ES-I3 (cell line): ENCODE data around the gene VIPR2.

Experiments used
- H3K36me3 ChIP-seq: 2 replicates; pipeline ENCODE4 v1.6.1; 2013; ENCODE audit warnings: mild to moderate bottlenecking, low read length, control low read depth, moderate library complexity; ENCODE audit not compliant: insufficient read depth
- H3K4me1 ChIP-seq: 2 replicates; pipeline ENCODE4 v1.6.1; 2013; ENCODE audit warnings: mild to moderate bottlenecking, control low read depth, low read length; ENCODE audit not compliant: insufficient read depth
- H3K9ac ChIP-seq: 2 replicates; pipeline ENCODE4 v1.6.1; 2013; ENCODE audit warnings: low read depth, mild to moderate bottlenecking, low read length, moderate library complexity
- H3K9me3 ChIP-seq: 2 replicates; pipeline ENCODE4 v1.6.1; 2013; ENCODE audit warnings: mild to moderate bottlenecking, low read length, moderate library complexity; ENCODE audit not compliant: control insufficient read depth, insufficient read depth

VIPR2 gene

DNA sequence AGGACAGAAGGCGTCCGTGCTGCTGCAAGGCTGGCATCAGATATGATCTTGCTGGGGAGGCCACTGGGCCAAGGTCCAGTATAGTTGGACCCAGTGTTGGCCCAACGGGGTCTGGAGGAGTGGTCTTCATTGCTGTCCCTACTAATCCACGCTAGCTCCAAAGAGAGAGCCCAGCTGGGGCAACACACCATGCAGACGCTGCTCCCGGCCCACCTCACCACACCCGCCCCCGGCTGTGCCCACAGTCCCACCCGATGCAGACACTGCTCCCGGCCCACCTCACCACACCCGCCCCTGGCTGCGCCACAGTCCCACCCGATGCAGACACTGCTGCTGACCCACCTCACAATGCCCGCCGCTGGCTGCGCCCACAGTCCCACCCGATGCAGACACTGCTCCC is 121.5 kb downstream of the VIPR2 start:
- Histone ChIP-seq H3K36me3 (no peaks in the 10 kb centered on the region), H3K9me3 (no peaks in the 10 kb centered on the region), H3K9ac (no peak overlapping the region), H3K4me1 (peaks cover 12% of the 10 kb centered on the region)

- peaks cover 9% of the 10 kb centered on the region for H3K4me1 ChIP-seq
- H3K9me3 ChIP-seq = no peaks in the 10 kb centered on the region
These were observed 122.3 kb downstream of the VIPR2 start for GRCh38 chr7:159022238-159022993.

DNA sequence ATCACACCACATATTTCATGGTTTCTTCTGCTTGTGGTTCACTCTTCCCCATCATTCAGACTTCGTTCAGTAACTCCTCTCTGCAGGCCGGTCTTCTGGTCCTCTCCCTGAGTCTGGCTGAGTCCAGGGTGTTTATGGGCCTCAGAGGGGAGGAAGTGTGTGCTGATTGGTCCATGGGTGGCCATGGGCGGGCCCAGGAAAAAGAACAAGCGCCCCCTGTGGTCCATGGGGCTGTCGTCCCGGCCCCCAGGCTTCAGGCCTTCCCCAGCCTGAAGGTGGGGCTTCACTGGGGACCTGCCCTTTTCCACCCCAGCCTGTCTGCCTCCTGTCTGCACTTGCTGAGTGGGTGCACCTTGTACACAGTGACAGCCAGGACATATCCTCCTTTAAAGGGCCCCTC is 123.7 kb downstream of the VIPR2 start:
- H3K4me1 ChIP-seq = peaks cover 3% of the 10 kb centered on the region; the same call in 1 of the 2 replicates
- H3K36me3 ChIP-seq = no peaks in the 10 kb centered on the region
- H3K9ac ChIP-seq = no peak overlapping the region
- H3K9me3 ChIP-seq = no peaks in the 10 kb centered on the region

More at GRCh38 chr7:159022238-159022993, 122.3 kb downstream of the VIPR2 start:
- H3K9ac ChIP-seq = no peak overlapping the region
- no peaks in the 10 kb centered on the region for H3K36me3 ChIP-seq

DNA sequence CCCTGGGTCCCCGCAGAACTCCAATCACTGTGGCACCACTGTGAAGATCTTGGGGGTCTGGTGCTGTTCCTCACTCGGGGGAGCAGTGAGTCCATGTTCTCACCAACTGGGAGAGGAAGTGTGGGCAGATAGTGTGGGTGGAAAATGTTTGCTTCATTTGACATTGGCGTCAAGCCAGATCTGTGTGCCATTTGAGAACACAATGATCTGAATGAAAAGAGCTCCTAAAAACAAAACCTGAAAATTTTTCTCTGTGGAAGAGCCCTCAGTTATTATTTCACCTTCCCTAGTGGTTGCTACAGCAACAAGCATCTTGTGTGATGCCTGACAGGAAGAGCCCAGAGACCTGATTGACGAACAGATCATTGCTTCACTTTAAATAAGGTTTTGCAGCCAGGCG is 125.6 kb downstream of the VIPR2 start:
- H3K9ac ChIP-seq = no peak overlapping the region
- H3K36me3 ChIP-seq = no peaks in the 10 kb centered on the region
- no peaks in the 10 kb centered on the region for H3K9me3 ChIP-seq
- H3K4me1 ChIP-seq = peaks cover 12% of the 10 kb centered on the region

- Histone ChIP-seq H3K4me1 (peaks cover 12% of the 10 kb centered on the region), H3K9ac (no peak overlapping the region), H3K9me3 (no peaks in the 10 kb centered on the region), H3K36me3 (no peaks in the 10 kb centered on the region)
These were observed 126.9 kb downstream of the VIPR2 start for GRCh38 chr7:159017741-159018140.

GRCh38 chr7:159017210-159017609 is 127.5 kb downstream of the VIPR2 start:
- peaks cover 12% of the 10 kb centered on the region for H3K4me1 ChIP-seq
- no peaks in the 10 kb centered on the region for H3K36me3 ChIP-seq

GRCh38 chr7:159016591-159016990 is 128.1 kb downstream of the VIPR2 start:
- no peaks in the 10 kb centered on the region for H3K36me3 ChIP-seq
- no peak overlapping the region for H3K9ac ChIP-seq
- H3K4me1 ChIP-seq = peaks cover 12% of the 10 kb centered on the region
- H3K9me3 ChIP-seq = no peaks in the 10 kb centered on the region

More at GRCh38 chr7:159017210-159017609, 127.5 kb downstream of the VIPR2 start:
- Histone ChIP-seq H3K9ac (no peak overlapping the region), H3K9me3 (no peaks in the 10 kb centered on the region)

- Histone ChIP-seq H3K9me3 (no peaks in the 10 kb centered on the region), H3K9ac (no peak overlapping the region), H3K4me1 (peaks cover 12% of the 10 kb centered on the region), H3K36me3 (no peaks in the 10 kb centered on the region)
These were observed 128.9 kb downstream of the VIPR2 start for GRCh38 chr7:159015454-159016410.

DNA sequence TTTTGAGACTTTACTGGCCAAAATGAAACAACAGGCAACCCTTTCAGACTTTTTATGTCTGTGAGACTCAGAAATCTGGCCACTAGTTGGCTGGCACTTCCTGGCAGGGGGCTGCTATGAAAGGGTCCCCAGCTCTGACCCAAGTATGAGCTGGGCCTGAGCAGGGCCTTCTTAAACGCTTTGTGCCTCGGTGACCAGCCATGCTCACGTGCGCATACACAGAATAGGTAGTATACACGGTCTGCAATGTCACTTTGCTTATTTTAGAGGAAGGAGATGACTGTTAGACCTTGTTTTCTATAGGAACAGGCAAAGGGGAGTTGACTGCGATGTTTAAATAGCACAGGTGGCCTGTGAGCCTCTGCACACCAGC is 129.6 kb downstream of the VIPR2 start:
- Histone ChIP-seq H3K9ac (no peak overlapping the region), H3K9me3 (no peaks in the 10 kb centered on the region), H3K36me3 (no peaks in the 10 kb centered on the region), H3K4me1 (peaks cover 12% of the 10 kb centered on the region)

DNA sequence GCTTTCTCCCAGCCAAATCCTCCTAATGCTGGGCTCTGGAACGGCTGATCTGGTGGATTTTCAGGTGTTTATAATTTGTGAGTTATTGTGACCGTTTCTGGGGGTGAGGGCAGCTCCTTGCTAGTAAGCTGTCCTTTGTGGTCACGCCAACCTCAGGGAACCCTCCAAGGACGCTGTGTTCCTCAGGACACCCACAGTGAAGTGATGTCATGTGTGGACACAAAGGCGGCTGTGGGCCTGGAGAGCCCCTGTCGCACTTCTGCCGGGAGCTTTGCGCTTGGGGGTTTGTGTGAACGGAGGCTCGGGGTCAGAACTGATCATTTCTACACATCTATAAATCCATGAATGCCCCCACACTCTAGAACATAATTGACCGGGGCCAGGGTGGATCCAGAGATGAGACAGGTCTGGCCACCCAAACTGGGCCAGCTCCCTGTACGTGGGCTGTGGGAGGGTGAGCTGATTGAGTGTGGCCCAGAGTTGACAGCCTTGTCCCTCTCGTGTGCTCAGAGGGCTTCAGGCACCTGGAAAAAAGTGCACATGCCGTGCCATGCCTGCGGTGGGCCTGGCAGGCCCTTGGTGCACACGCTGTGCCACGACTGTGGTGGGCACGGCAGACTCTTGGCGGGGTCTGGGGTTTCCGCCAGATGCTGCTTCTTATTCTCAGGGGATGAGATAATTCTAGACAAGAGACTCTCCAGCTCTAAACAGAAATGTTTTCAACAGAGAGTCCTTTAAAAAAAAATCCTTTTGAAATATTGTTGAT is 130.2 kb downstream of the VIPR2 start:
- no peaks in the 10 kb centered on the region for H3K9me3 ChIP-seq
- no peaks in the 10 kb centered on the region for H3K36me3 ChIP-seq
- H3K4me1 ChIP-seq = peaks cover 12% of the 10 kb centered on the region
- no peak overlapping the region for H3K9ac ChIP-seq

GRCh38 chr7:159013825-159014289 is 130.8 kb downstream of the VIPR2 start:
- Histone ChIP-seq H3K36me3 (no peaks in the 10 kb centered on the region), H3K9ac (no peak overlapping the region), H3K4me1 (peaks cover 12% of the 10 kb centered on the region), H3K9me3 (0 out of 2 replicates have a peak, but pooled peaks cover 3% of the 10 kb centered on the region)

- 0 out of 2 replicates have a peak, but pooled peaks cover 3% of the 10 kb centered on the region for H3K9me3 ChIP-seq
- H3K9ac ChIP-seq = no peak overlapping the region
- H3K36me3 ChIP-seq = no peaks in the 10 kb centered on the region
- peaks cover 12% of the 10 kb centered on the region for H3K4me1 ChIP-seq
These were observed 131.4 kb downstream of the VIPR2 start for GRCh38 chr7:159013181-159013690.

- Histone ChIP-seq H3K36me3 (no peaks in the 10 kb centered on the region), H3K9ac (no peak overlapping the region), H3K9me3 (0 out of 2 replicates have a peak, but pooled peaks cover 3% of the 10 kb centered on the region), H3K4me1 (peaks cover 12% of the 10 kb centered on the region)
These were observed 132.2 kb downstream of the VIPR2 start for GRCh38 chr7:159012353-159013069.
